ENCODE measurements around the gene URB1.
A peak's percentile ranks its signal among the peaks of the same experiment; 100 is the strongest.

URB1 gene

GRCh38 chr21:32387151-32387550 lies 5.7 kb downstream of the URB1 start:
- no peak overlapping the region for H3K27ac ChIP-seq
- H3K36me3 ChIP-seq (ENCODE audit: control insufficient read depth, insufficient read depth, low read length), result no peaks in the 10 kb centered on the region
- no peak overlapping the region for H3K9ac ChIP-seq
- no peak overlapping the region for H3K4me2 ChIP-seq (ENCODE audit: low read length)
- no peaks in the 10 kb centered on the region for H3K27me3 ChIP-seq (ENCODE audit: control insufficient read depth, insufficient read depth, low read length)
- no peak overlapping the region for H2AFZ ChIP-seq
- no peaks in the 10 kb centered on the region for H3K9me3 ChIP-seq (ENCODE audit: control insufficient read depth, low read length)
- H3K4me3 ChIP-seq (ENCODE audit: low read depth, low read length), result no peak overlapping the region
- TF ChIP-seq, protein P1, sequence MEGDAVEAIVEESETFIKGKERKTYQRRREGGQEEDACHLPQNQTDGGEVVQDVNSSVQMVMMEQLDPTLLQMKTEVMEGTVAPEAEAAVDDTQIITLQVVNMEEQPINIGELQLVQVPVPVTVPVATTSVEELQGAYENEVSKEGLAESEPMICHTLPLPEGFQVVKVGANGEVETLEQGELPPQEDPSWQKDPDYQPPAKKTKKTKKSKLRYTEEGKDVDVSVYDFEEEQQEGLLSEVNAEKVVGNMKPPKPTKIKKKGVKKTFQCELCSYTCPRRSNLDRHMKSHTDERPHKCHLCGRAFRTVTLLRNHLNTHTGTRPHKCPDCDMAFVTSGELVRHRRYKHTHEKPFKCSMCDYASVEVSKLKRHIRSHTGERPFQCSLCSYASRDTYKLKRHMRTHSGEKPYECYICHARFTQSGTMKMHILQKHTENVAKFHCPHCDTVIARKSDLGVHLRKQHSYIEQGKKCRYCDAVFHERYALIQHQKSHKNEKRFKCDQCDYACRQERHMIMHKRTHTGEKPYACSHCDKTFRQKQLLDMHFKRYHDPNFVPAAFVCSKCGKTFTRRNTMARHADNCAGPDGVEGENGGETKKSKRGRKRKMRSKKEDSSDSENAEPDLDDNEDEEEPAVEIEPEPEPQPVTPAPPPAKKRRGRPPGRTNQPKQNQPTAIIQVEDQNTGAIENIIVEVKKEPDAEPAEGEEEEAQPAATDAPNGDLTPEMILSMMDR (IDR thresholded peaks at IDR 0.05), result no peak
- peaks cover 26% of the 10 kb centered on the region for H3K79me2 ChIP-seq
- H3K4me1 ChIP-seq, result peaks cover 16% of the 10 kb centered on the region

GRCh38 chr21:32386195-32386870 lies 6.5 kb downstream of the URB1 start:
- H3K27ac ChIP-seq, result peak overlapping the region; percentile 59
- H3K4me2 ChIP-seq (ENCODE audit: low read length), result no peak overlapping the region

DNA sequence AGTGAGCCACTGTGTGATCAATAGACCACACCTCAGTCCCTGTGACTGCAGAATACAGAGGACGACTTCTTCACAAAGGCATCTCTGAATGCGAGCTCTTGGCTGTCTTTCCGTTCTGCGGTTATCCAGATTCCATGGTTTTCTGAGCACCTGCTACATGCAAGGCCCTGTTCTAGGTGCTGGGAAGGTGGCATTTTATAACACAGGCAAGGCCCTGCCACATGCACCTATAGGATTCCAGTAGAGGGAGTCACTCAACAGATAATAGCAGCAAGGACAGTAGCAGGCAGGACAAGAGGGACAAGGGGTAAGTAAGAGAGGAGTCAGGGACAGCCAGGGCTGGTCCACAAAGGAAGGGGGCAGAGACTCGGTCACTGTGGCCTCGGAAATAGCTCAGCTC lies 9.0 kb downstream of the URB1 start:
- Histone ChIP-seq H3K9ac (no peak overlapping the region), H3K79me2 (peaks cover 8% of the 10 kb centered on the region), H3K27me3 (ENCODE audit: control insufficient read depth, insufficient read depth, low read length) (no peaks in the 10 kb centered on the region), H2AFZ (no peak overlapping the region), H3K27ac (no peak overlapping the region), H3K9me3 (ENCODE audit: control insufficient read depth, low read length) (no peaks in the 10 kb centered on the region), H3K4me2 (ENCODE audit: low read length) (no peak overlapping the region), H3K4me1 (peaks cover 8% of the 10 kb centered on the region), H3K4me3 (ENCODE audit: low read depth, low read length) (no peak overlapping the region), H3K36me3 (ENCODE audit: control insufficient read depth, insufficient read depth, low read length) (no peaks in the 10 kb centered on the region)
- TF ChIP-seq, protein P1 (IDR thresholded peaks at IDR 0.05), result no peak

More at GRCh38 chr21:32386195-32386870, 6.5 kb downstream of the URB1 start:
- Histone ChIP-seq H3K4me1 (peaks cover 8% of the 10 kb centered on the region), H3K27me3 (ENCODE audit: control insufficient read depth, insufficient read depth, low read length) (no peaks in the 10 kb centered on the region), H3K79me2 (peaks cover 19% of the 10 kb centered on the region), H3K9ac (no peak overlapping the region), H3K36me3 (ENCODE audit: control insufficient read depth, insufficient read depth, low read length) (no peaks in the 10 kb centered on the region), H3K9me3 (ENCODE audit: control insufficient read depth, low read length) (no peaks in the 10 kb centered on the region), H3K4me3 (ENCODE audit: low read depth, low read length) (no peak overlapping the region), H2AFZ (no peak overlapping the region)
- TF ChIP-seq, protein P1 (IDR thresholded peaks at IDR 0.05), result no peak

GRCh38 chr21:32382108-32382644 lies 10.6 kb downstream of the URB1 start:
- no peak overlapping the region for H2AFZ ChIP-seq
- H3K36me3 ChIP-seq (ENCODE audit: control insufficient read depth, insufficient read depth, low read length), result no peaks in the 10 kb centered on the region
- H3K27ac ChIP-seq, result peak overlapping the region; percentile 24
- H3K27me3 ChIP-seq (ENCODE audit: control insufficient read depth, insufficient read depth, low read length), result no peaks in the 10 kb centered on the region
- H3K4me3 ChIP-seq (ENCODE audit: low read depth, low read length), result no peak overlapping the region
- H3K79me2 ChIP-seq, result peaks cover 2% of the 10 kb centered on the region
- H3K4me2 ChIP-seq (ENCODE audit: low read length), result no peak overlapping the region
- TF ChIP-seq, protein P1 (IDR thresholded peaks at IDR 0.05), result no peak
- H3K9ac ChIP-seq, result no peak overlapping the region
- H3K9me3 ChIP-seq (ENCODE audit: control insufficient read depth, low read length), result no peaks in the 10 kb centered on the region
- peaks cover 10% of the 10 kb centered on the region for H3K4me1 ChIP-seq

DNA sequence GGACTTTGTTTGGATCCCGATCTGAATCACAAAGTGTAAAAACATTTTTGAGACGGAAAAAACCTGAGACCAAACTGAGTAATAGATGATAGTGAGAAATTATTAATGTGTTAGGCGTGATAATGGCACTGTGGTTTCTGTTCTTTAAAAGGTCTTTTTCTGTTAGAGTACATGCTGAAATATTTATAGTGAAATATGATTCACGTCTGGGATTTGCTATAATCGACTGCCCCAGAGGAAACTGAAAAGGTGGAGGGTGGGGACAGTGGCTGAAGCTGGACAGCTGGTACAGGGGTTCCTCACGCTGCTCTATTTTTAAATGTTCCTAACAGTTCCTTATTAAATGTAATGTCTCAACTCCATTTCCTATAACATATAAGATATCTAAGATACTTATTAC lies 11.2 kb downstream of the URB1 start:
- H3K36me3 ChIP-seq (ENCODE audit: control insufficient read depth, insufficient read depth, low read length), result no peaks in the 10 kb centered on the region
- H3K27ac ChIP-seq, result peak overlapping the region; percentile 24
- H3K79me2 ChIP-seq, result no peaks in the 10 kb centered on the region
- H3K4me2 ChIP-seq (ENCODE audit: low read length), result no peak overlapping the region
- H3K9ac ChIP-seq, result no peak overlapping the region
- no peaks in the 10 kb centered on the region for H3K27me3 ChIP-seq (ENCODE audit: control insufficient read depth, insufficient read depth, low read length)
- no peaks in the 10 kb centered on the region for H3K9me3 ChIP-seq (ENCODE audit: control insufficient read depth, low read length)
- H2AFZ ChIP-seq, result no peak overlapping the region
- peaks cover 9% of the 10 kb centered on the region for H3K4me1 ChIP-seq
- TF ChIP-seq, protein P1 (IDR thresholded peaks at IDR 0.05), result no peak
- no peak overlapping the region for H3K4me3 ChIP-seq (ENCODE audit: low read depth, low read length)

Measured in parathyroid adenoma (tissue), 2 donors.